GM12878 (cell line): ENCODE data around the gene DNTT. TPM values are rescaled to one million over a fixed set of nuclear protein-coding genes. Genes with fewer than 3 reads are reported as not detected.

Experiments
- BMI1 ChIP-seq: fragments of 450-650 bp; IDR thresholded peaks from 2 replicates; pipeline ENCODE4 v1.6.1; 2016; ENCODE audit warnings: mild to moderate bottlenecking, moderate library complexity, borderline replicate concordance
- CEBPZ ChIP-seq: fragments of 150-350 bp; IDR thresholded peaks from 2 replicates; pipeline ENCODE4 v1.6.1; 2016; ENCODE audit warnings: low read depth, low read length
- CHD1 ChIP-seq: IDR thresholded peaks from 2 replicates; pipeline ENCODE4 v1.6.1; 2012; ENCODE audit warnings: low read depth, low read length, improper control_type of control experiment
- FOS ChIP-seq: IDR thresholded peaks from 3 replicates; pipeline ENCODE4 v1.6.1; 2011; ENCODE audit warnings: borderline replicate concordance; ENCODE audit not compliant: insufficient read length; ENCODE audit errors: extremely low read depth
- HDAC6 ChIP-seq: fragments of 200-600 bp; sonication (generic); IDR thresholded peaks from one replicate; pipeline ENCODE4 v1.8.0; 2017; ENCODE audit warnings: antibody characterized with exemption; ENCODE audit not compliant: unreplicated experiment
- IKZF1 ChIP-seq: fragments of 450-650 bp; conservative IDR thresholded peaks from 2 replicates; pipeline ENCODE4 v1.6.1; 2017; ENCODE audit warnings: antibody characterized with exemption, mild to moderate bottlenecking
- NR2C2 ChIP-seq: IDR thresholded peaks from 2 replicates; pipeline ENCODE4 v1.6.1; 2011; ENCODE audit warnings: borderline replicate concordance, low read depth; ENCODE audit not compliant: control insufficient read depth, insufficient read length
- POLR2AphosphoS2 ChIP-seq: IDR thresholded peaks from 2 replicates; pipeline ENCODE4 v1.6.1; 2011; ENCODE audit warnings: low read depth, mild to moderate bottlenecking, low read length, improper control_type of control experiment, moderate library complexity
- RELA ChIP-seq: fragments of 450-650 bp; IDR thresholded peaks from 2 replicates; pipeline ENCODE4 v1.8.0; 2014; ENCODE audit warnings: borderline replicate concordance; ENCODE audit not compliant: partially characterized antibody
- RUNX3 ChIP-seq: IDR thresholded peaks from 2 replicates; pipeline ENCODE4 v1.6.1; 2012; ENCODE audit warnings: low read length, inconsistent platforms
- TCF3 ChIP-seq: IDR thresholded peaks from 2 replicates; pipeline ENCODE4 v1.6.1; 2012; ENCODE audit warnings: low read depth, mild to moderate bottlenecking, low read length, borderline replicate concordance; ENCODE audit not compliant: insufficient read depth
- ZBTB33 ChIP-seq: fragments of 450-650 bp; IDR thresholded peaks from 2 replicates; pipeline ENCODE4 v1.6.1; 2017; ENCODE audit warnings: mild to moderate bottlenecking
- ZNF384 ChIP-seq: IDR thresholded peaks from 2 replicates; pipeline ENCODE4 v1.6.1; 2012; ENCODE audit warnings: low read depth, mild to moderate bottlenecking, low read length, improper control_type of control experiment, borderline replicate concordance
- polyA plus RNA-seq, 11 experiments: library from polyadenylated mRNA; depleted of rRNA in 4 of 11; unstranded in 6 of 11; stranded (reverse) in 5 of 11; fragments of >200 nt; fragmentation: Nextera tagmentation in 4 of 11; fragmentation: Illumina TruSeq in 1 of 11; extraction: Ambion mirVana in 4 of 11; extraction: Trizol in 1 of 11; gene quantifications; 1 replicate in 1 of 11; 2 replicates in 10 of 11; pipeline versions ENCODE4 v1.2.1 to v1.2.3, GENCODE V29; 2011 to 2016; ENCODE audit warnings: inconsistent platforms in 2 of 11, missing spikeins in 2 of 11, low read depth in 1 of 11
- total RNA-seq, 4 experiments: library from RNA; depleted of rRNA in 3 of 4; stranded (reverse); fragments of >200 nt in 3 of 4; fragmentation: Illumina TruSeq in 1 of 4; extraction: Trizol in 1 of 4; gene quantifications; 2 replicates each; pipeline versions ENCODE4 v1.2.1 to v1.2.3, GENCODE V29; 2013 to 2021
- TF ChIP-seq, protein P1 (sequence below): IDR thresholded peaks from 2 replicates; pipeline ENCODE4 v1.6.1; 2011; ENCODE audit warnings: borderline replicate concordance, low read depth, mild to moderate bottlenecking, moderate library complexity, low read length; ENCODE audit not compliant: insufficient read depth, poor library complexity, severe bottlenecking
- TF ChIP-seq, protein P2 (sequence below): fragments of 450-650 bp; IDR thresholded peaks from 2 replicates; pipeline ENCODE4 v1.6.1; 2017; ENCODE audit warnings: low read depth, mild to moderate bottlenecking, moderate library complexity
- TF ChIP-seq, protein P3 (sequence below): IDR thresholded peaks from 2 replicates; pipeline ENCODE4 v1.6.1; 2011; ENCODE audit warnings: low read depth, mild to moderate bottlenecking, low read length, moderate library complexity, borderline replicate concordance; ENCODE audit errors: extremely low read depth

DNTT gene
- total and polyA plus RNA-seq, 10 of the 15 experiments (the other 5 are each of a cell fraction or from before 2014, with no cell fraction given): 0.06 to 0.13 (median 0.09) TPM; not detected in 5

GRCh38 chr10:96341219-96342182 is 37.3 kb downstream of the DNTT start (continued):
- TF ChIP-seq, protein P1, sequence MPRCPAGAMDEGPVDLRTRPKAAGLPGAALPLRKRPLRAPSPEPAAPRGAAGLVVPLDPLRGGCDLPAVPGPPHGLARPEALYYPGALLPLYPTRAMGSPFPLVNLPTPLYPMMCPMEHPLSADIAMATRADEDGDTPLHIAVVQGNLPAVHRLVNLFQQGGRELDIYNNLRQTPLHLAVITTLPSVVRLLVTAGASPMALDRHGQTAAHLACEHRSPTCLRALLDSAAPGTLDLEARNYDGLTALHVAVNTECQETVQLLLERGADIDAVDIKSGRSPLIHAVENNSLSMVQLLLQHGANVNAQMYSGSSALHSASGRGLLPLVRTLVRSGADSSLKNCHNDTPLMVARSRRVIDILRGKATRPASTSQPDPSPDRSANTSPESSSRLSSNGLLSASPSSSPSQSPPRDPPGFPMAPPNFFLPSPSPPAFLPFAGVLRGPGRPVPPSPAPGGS: peak; percentile 69
- TF ChIP-seq TCF3 (no peak), CHD1 (no peak), BMI1 (no peak), ZBTB33 (no peak), ZNF384 (no peak), FOS (no peak), HDAC6 (no peak), RELA (no peak), POLR2AphosphoS2 (no peak), RUNX3 (peak; percentile 75), IKZF1 (no peak), CEBPZ (no peak), NR2C2 (no peak)
- TF ChIP-seq, protein P2, sequence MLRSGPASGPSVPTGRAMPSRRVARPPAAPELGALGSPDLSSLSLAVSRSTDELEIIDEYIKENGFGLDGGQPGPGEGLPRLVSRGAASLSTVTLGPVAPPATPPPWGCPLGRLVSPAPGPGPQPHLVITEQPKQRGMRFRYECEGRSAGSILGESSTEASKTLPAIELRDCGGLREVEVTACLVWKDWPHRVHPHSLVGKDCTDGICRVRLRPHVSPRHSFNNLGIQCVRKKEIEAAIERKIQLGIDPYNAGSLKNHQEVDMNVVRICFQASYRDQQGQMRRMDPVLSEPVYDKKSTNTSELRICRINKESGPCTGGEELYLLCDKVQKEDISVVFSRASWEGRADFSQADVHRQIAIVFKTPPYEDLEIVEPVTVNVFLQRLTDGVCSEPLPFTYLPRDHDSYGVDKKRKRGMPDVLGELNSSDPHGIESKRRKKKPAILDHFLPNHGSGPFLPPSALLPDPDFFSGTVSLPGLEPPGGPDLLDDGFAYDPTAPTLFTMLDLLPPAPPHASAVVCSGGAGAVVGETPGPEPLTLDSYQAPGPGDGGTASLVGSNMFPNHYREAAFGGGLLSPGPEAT: no peak
- TF ChIP-seq, protein P3, sequence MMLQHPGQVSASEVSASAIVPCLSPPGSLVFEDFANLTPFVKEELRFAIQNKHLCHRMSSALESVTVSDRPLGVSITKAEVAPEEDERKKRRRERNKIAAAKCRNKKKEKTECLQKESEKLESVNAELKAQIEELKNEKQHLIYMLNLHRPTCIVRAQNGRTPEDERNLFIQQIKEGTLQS: no peak
